ENCODE data around the gene BMP10.

- TF ChIP-seq CTCF (IDR thresholded peaks at IDR 0.05; ENCODE audit: low read depth, low read length) (no peak), POLR2A (IDR thresholded peaks at IDR 0.05; ENCODE audit: extremely low read depth, insufficient read length) (no peak)
Observed at GRCh38 chr2:68905116-68905515, 33.9 kb upstream of the BMP10 start.

Data from NB4 (cell line).